GM12872 (cell line): ENCODE data around the gene LARGE1.

Source experiments
- TF ChIP-seq, protein P1 (sequence below): IDR thresholded peaks from 3 replicates; pipeline ENCODE4 v1.5.1; 2011; ENCODE audit warnings: low read depth, mild to moderate bottlenecking, low read length, moderate library complexity; ENCODE audit not compliant: insufficient read depth

The LARGE1 gene

DNA sequence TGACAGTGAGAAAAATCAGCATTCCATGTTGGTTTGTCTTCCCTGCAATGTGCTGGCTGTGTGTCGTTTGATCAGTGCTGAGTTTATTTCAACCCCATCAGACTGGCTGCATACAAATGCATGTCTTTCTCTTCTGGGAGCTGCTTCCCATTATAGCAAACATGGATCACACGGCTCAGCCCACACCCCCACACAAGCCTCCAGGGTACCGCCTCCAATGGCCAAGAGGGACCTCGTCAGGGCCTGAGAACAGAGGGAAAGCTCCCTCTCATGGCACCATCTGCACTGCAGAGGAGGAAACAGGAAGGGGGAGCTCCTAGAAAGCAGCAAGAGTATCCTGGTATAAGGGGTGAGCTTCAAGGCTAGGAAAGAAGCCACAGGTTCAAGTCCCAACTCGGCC, 214.2 kb downstream of the LARGE1 start:
- TF ChIP-seq, protein P1, sequence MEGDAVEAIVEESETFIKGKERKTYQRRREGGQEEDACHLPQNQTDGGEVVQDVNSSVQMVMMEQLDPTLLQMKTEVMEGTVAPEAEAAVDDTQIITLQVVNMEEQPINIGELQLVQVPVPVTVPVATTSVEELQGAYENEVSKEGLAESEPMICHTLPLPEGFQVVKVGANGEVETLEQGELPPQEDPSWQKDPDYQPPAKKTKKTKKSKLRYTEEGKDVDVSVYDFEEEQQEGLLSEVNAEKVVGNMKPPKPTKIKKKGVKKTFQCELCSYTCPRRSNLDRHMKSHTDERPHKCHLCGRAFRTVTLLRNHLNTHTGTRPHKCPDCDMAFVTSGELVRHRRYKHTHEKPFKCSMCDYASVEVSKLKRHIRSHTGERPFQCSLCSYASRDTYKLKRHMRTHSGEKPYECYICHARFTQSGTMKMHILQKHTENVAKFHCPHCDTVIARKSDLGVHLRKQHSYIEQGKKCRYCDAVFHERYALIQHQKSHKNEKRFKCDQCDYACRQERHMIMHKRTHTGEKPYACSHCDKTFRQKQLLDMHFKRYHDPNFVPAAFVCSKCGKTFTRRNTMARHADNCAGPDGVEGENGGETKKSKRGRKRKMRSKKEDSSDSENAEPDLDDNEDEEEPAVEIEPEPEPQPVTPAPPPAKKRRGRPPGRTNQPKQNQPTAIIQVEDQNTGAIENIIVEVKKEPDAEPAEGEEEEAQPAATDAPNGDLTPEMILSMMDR, result no peak

DNA sequence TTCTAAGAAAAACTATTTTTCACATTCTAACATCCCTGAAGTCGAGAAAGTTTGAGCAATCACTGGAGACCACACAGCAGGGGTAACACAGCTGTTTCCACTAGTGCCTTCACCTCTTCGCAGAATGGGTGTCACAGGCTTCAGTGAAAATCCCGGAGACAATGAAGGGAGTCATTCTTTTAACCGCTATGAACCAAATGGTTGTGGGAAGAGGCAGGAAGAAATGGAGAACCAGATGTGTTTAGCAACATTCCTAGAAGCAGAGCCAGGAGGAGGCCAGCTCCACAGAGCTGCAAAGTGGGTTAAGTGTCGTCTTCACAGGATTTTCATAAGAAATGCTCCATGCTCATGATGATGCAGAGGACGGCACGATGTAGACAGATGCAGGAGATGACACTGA, 221.1 kb downstream of the LARGE1 start:
- TF ChIP-seq, protein P1, result no peak

DNA sequence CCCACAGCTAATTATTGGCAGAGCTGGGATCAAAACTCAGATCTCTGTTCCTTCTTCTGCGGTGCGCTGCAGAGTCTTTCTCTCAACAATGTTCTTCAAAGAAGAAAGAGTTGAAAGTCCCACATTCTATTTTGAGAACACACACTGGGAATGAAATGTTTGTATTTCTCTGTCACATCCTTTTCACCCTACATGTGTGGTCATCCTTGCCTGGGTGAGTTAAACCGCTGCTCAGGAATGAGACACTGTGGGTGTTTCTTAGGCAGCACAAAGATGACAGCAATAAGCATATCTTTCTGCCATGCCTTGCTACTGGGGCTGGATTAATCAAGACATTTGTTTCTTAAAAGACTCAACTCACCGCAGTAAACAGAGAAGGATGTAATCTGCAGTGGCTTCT, 222.6 kb downstream of the LARGE1 start:
- TF ChIP-seq, protein P1, result no peak

DNA sequence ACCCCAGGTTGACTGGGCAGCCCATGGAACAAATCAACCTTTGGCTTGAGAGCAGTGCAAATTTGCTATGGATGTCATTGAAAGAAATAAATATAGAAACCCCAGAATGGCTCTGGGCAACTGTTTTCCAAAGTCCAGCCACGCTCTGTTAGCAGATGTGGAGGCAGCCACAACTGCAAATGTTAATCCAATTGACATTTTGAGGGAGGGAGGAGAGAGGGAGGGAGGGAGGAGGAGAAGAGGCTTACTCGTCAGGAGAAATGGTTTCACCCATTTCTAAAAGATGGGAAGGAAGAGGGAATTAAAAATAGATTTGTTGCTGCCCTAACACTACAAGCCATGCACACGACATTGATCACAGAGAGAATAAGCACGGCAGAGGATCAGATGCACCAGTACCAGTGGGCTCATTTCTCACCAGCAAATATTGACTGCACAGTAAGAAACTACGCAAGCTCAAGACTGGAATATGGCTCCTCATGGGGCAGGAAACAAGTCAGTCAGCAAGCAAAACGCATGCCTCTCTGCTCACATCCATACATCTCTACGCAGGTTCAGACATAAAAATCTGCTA, 229.1 kb downstream of the LARGE1 start:
- TF ChIP-seq, protein P1, result no peak

DNA sequence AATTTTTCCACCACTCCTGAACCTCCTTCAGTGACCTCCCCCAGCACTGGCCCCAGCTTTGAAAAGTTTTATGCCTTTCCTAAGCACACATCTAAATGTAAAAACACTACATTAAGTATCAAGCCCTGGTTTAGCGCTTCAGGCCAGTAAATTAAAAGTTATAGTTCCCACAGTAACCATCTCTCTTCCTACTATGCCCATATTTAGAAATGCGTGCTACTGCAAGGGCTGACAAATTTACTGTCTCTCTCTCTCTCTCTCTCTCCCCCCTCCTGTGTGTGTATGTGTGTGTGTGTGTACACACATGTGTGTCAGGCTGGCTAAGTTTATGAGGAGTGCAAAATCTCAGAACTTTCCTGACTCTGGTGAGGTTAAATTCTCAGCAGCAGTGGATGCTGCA, 231.4 kb downstream of the LARGE1 start:
- TF ChIP-seq, protein P1, result no peak

DNA sequence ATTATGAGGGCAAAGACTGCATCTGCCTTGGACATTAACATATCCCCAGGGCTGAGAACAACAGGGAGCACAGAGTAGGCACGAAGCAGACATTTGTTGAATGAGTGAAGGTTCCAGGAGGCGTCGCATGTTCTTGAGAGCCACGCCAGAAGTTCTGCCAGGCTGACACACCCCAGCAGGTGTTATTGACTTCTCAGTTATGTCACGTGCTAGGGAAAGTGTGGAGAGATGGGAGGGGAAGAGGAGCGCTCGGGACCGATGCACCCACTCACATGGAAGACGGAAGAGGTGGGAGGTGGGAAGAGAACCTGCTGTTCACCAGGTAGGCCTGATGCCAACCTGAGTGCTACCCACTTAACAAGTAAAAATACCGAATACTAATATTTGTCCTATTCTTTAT, 232.8 kb downstream of the LARGE1 start:
- TF ChIP-seq, protein P1, result no peak

DNA sequence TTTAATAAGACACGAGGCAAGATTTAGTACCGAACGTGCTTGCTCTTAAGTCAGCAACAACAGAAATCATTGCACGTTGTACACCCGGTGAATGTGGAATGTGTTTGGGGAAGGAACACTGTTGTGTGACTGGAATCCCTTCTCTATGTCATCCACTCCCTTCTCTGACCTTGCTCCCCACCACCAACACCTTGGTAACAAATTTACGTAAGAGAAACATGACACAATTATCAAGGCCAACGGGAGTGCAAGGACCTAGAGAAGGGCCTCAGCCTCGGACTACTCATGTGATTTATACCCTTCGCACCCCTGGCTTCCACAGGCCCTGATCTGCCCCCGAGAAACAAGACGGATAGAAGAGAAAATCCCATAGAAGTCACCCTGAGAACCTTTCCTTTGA, 236.2 kb downstream of the LARGE1 start:
- TF ChIP-seq, protein P1, result no peak

DNA sequence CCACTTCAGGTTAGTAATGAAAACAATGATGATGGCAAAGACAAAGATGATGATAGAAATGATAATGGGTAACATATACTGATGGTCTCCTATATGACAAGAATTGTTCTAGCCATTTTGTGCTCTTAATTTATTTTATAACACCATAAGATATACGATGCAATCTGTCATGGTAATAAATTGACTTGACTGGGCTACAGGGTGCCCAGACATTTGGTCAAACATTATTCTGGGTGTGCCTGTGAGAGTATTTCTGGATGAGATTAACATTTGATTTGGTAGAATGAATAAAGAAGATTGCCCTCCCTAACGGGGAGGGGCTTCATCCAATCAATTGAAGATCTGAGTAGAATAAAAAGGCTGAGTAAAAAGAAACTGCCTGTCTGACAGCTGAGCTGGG, 237.3 kb downstream of the LARGE1 start:
- TF ChIP-seq, protein P1, result no peak
